ENCODE data around the gene NUBPL.
A peak's percentile ranks its signal among the peaks of the same experiment; 100 is the strongest.
"Not testable (repeated sequence)": the region's sequence is repeated elsewhere in the genome, so short reads cannot be mapped to it uniquely, and the experiment has no call there.

Gene NUBPL

GRCh38 chr14:31837031-31837430 is 275.8 kb downstream of the NUBPL start:
- peaks cover 19% of the 10 kb centered on the region for H3K36me3 Mint-ChIP-seq (ENCODE audit: low read depth)
- DNase-seq = peak; percentile 15
- no peak overlapping the region for H3K4me3 Mint-ChIP-seq
- H3K9me3 Mint-ChIP-seq = no peaks in the 10 kb centered on the region
- no peaks in the 10 kb centered on the region for H3K27me3 Mint-ChIP-seq (ENCODE audit: low read depth, poor library complexity)
- no peaks in the 10 kb centered on the region for H3K4me1 Mint-ChIP-seq
- H3K27ac Mint-ChIP-seq = no peak overlapping the region
- TF ChIP-seq, protein P1, sequence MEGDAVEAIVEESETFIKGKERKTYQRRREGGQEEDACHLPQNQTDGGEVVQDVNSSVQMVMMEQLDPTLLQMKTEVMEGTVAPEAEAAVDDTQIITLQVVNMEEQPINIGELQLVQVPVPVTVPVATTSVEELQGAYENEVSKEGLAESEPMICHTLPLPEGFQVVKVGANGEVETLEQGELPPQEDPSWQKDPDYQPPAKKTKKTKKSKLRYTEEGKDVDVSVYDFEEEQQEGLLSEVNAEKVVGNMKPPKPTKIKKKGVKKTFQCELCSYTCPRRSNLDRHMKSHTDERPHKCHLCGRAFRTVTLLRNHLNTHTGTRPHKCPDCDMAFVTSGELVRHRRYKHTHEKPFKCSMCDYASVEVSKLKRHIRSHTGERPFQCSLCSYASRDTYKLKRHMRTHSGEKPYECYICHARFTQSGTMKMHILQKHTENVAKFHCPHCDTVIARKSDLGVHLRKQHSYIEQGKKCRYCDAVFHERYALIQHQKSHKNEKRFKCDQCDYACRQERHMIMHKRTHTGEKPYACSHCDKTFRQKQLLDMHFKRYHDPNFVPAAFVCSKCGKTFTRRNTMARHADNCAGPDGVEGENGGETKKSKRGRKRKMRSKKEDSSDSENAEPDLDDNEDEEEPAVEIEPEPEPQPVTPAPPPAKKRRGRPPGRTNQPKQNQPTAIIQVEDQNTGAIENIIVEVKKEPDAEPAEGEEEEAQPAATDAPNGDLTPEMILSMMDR (IDR thresholded peaks at IDR 0.05) = no peak

GRCh38 chr14:31842899-31843298 is 281.7 kb downstream of the NUBPL start:
- H3K27me3 Mint-ChIP-seq (ENCODE audit: low read depth, poor library complexity) = no peaks in the 10 kb centered on the region
- H3K4me3 Mint-ChIP-seq = no peak overlapping the region
- no peak for DNase-seq
- TF ChIP-seq, protein P1 (IDR thresholded peaks at IDR 0.05) = no peak
- H3K9me3 Mint-ChIP-seq = no peaks in the 10 kb centered on the region
- no peak overlapping the region for H3K27ac Mint-ChIP-seq
- peaks cover 29% of the 10 kb centered on the region for H3K36me3 Mint-ChIP-seq (ENCODE audit: low read depth)
- no peaks in the 10 kb centered on the region for H3K4me1 Mint-ChIP-seq

DNA sequence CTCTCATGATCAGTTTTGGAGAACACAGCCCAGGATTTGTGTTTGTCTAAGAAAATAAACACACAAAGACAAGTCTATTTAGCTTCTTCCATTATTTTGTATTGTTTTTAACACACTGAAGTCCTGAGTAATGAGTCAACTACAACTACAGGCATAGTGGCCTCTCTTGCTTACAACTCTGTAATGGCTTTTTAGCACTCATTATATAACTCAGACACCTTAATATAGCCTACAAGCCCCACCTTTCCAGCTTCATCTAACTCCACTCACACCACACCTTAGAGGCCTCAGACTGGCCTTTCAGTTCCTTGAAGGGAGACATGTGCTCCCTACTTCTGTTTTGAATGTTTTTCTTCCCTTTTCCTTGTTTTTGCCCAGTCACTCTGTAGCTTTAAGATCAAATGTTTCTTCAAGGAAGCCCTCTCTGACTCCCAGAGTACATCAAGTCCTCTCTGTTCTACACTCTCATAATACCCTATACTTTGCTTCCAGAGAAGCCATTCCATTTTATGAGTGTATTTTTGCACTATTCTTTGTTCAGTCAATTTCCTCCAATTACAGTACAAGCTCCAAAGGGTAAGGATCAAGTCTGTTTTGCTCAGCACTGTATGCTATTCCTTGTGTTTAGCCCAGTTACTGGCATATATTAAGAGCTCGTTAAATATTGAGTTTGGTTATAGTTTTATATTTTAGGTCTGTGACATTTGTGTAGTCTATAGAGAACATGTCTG is 282.3 kb downstream of the NUBPL start:
- Mint-ChIP-seq H3K27me3 (ENCODE audit: low read depth, poor library complexity) (no peaks in the 10 kb centered on the region), H3K27ac (peak overlapping the region; percentile 41), H3K36me3 (ENCODE audit: low read depth) (peaks cover 29% of the 10 kb centered on the region), H3K4me1 (no peaks in the 10 kb centered on the region), H3K9me3 (no peaks in the 10 kb centered on the region), H3K4me3 (no peak overlapping the region)
- DNase-seq = no peak
- TF ChIP-seq, protein P1 (IDR thresholded peaks at IDR 0.05) = no peak

GRCh38 chr14:31854508-31855075 is 293.4 kb downstream of the NUBPL start:
- Mint-ChIP-seq H3K27me3 (ENCODE audit: low read depth, poor library complexity) (no peaks in the 10 kb centered on the region), H3K4me1 (no peaks in the 10 kb centered on the region), H3K36me3 (ENCODE audit: low read depth) (peaks cover 51% of the 10 kb centered on the region), H3K9me3 (peaks cover 4% of the 10 kb centered on the region), H3K4me3 (no peak overlapping the region), H3K27ac (no peak overlapping the region)
- no peak for DNase-seq
- TF ChIP-seq, protein P1 (IDR thresholded peaks at IDR 0.05) = no peak

GRCh38 chr14:31855262-31855661 is 294.1 kb downstream of the NUBPL start:
- H3K27ac Mint-ChIP-seq = no peak overlapping the region
- H3K4me1 Mint-ChIP-seq = no peaks in the 10 kb centered on the region
- TF ChIP-seq, protein P1 (IDR thresholded peaks at IDR 0.05) = no peak
- no peak for DNase-seq
- H3K4me3 Mint-ChIP-seq = no peak overlapping the region
- peaks cover 51% of the 10 kb centered on the region for H3K36me3 Mint-ChIP-seq (ENCODE audit: low read depth)
- no peaks in the 10 kb centered on the region for H3K27me3 Mint-ChIP-seq (ENCODE audit: low read depth, poor library complexity)
- peaks cover 4% of the 10 kb centered on the region for H3K9me3 Mint-ChIP-seq

GRCh38 chr14:31856003-31856402 is 294.8 kb downstream of the NUBPL start:
- not testable (repeated sequence) for H3K4me3 Mint-ChIP-seq; DNase-seq; H3K27me3 Mint-ChIP-seq (ENCODE audit: low read depth, poor library complexity); H3K9me3 Mint-ChIP-seq; H3K4me1 Mint-ChIP-seq; H3K27ac Mint-ChIP-seq
- peaks cover 52% of the 10 kb centered on the region for H3K36me3 Mint-ChIP-seq (ENCODE audit: low read depth)
